Endothelial cell of umbilical vein (primary cell): ENCODE data around the gene MRNIP. TPM values are rescaled to one million over a fixed set of nuclear protein-coding genes. Genes with fewer than 3 reads are reported as not detected.

Experiments used
- BruUV-seq: library from RNA; stranded (reverse); fragments of 400-500 nt; replicated peaks from 2 replicates; lab custom pipeline; 2021; lab: Mats Ljungman, UMichigan
- CTCF ChIA-PET: fragments of 300-600, 350-600 bp; sonication (Branson Sonifier 250); formaldehyde crosslinking; loops from one replicate; lab custom pipeline; 2021; ENCODE audit warnings: antibody characterized with exemption, inconsistent platforms; lab: Charles Lee
- POLR2A ChIA-PET: fragments of 300-600, 350-600 bp; sonication (Branson Sonifier 250); formaldehyde crosslinking; loops from one replicate; lab custom pipeline; 2021; ENCODE audit warnings: antibody characterized with exemption, inconsistent platforms; lab: Charles Lee
- DNase-seq: peaks from one replicate; pipeline ENCODE4 v3.0.0-alpha.2; 2011; ENCODE audit warnings: low read depth, low spot score
- FAIRE-seq: peaks from 2 replicates; lab custom pipeline; 2011; peaks lifted over from hg19 to GRCh38; lab: Jason Lieb, UNC
- H2AFZ ChIP-seq: 2 replicates; pipeline ENCODE4 v1.6.0; 2012; ENCODE audit warnings: low read depth, low read length, control low read depth, inconsistent platforms
- H3K27ac ChIP-seq: 2 replicates; pipeline ENCODE4 v1.5.1; 2011; ENCODE audit warnings: low read depth, mild to moderate bottlenecking, control low read depth, low read length, moderate library complexity; ENCODE audit not compliant: insufficient read depth
- H3K27me3 ChIP-seq, 2 experiments: 2 replicates each; pipeline versions ENCODE4 v1.6.0 to v1.6.1; 2011; ENCODE audit warnings: low read length in 2 of 2, mixed read lengths in 1 of 2; ENCODE audit not compliant: control insufficient read depth in 2 of 2, insufficient read depth in 2 of 2
- H3K36me3 ChIP-seq, 2 experiments: 2 replicates in 1 of 2; 3 replicates in 1 of 2; pipeline ENCODE4 v1.5.1; 2011; ENCODE audit warnings: low read length in 2 of 2, mild to moderate bottlenecking in 1 of 2, moderate library complexity in 1 of 2; ENCODE audit not compliant: control insufficient read depth in 2 of 2, insufficient read depth in 2 of 2; ENCODE audit errors: extremely low read depth in 1 of 2
- H3K4me1 ChIP-seq: 3 replicates; pipeline ENCODE4 v1.5.1; 2011; ENCODE audit warnings: mild to moderate bottlenecking, low read length; ENCODE audit not compliant: control insufficient read depth, insufficient read depth; ENCODE audit errors: extremely low read depth
- H3K4me2 ChIP-seq: 2 replicates; pipeline ENCODE4 v1.6.1; 2011; ENCODE audit warnings: low read length, control low read depth, mixed read lengths; ENCODE audit not compliant: insufficient read depth
- H3K4me3 ChIP-seq, 3 experiments: fragments of 200-600 bp in 1 of 3; sonication (generic), shearing (Covaris generic) in 1 of 3; replicated peaks in 1 of 3; 2 replicates each; pipeline ENCODE4 v1.5.1; 2011 to 2016; ENCODE audit warnings: control low read depth in 3 of 3, low read length in 3 of 3, mild to moderate bottlenecking in 2 of 3, inconsistent platforms in 1 of 3, low read depth in 1 of 3, moderate library complexity in 1 of 3; ENCODE audit not compliant: insufficient read depth in 1 of 3
- H3K79me2 ChIP-seq: 2 replicates; pipeline ENCODE4 v1.6.0; 2012; ENCODE audit warnings: low read length, inconsistent platforms; ENCODE audit not compliant: control insufficient read depth, insufficient read depth
- H3K9ac ChIP-seq: replicated peaks from 2 replicates; pipeline ENCODE3; 2011; ENCODE audit warnings: low read length, control low read depth; ENCODE audit not compliant: insufficient read depth; ENCODE audit errors: extremely low read depth
- H3K9me1 ChIP-seq: replicated peaks from 3 replicates; pipeline ENCODE4 v1.6.0; 2011; ENCODE audit warnings: mild to moderate bottlenecking, low read length; ENCODE audit not compliant: control insufficient read depth, insufficient read depth; ENCODE audit errors: extremely low read depth
- H3K9me3 ChIP-seq: replicated peaks from 2 replicates; pipeline ENCODE4 v1.5.1; 2012; ENCODE audit warnings: low read length, inconsistent platforms; ENCODE audit not compliant: control insufficient read depth, insufficient read depth
- H4K20me1 ChIP-seq: replicated peaks from 2 replicates; pipeline ENCODE3; 2011; ENCODE audit warnings: mild to moderate bottlenecking, low read length; ENCODE audit not compliant: control insufficient read depth, insufficient read depth; ENCODE audit errors: extremely low read depth
- FOS ChIP-seq: IDR thresholded peaks from 2 replicates; pipeline ENCODE4 v1.6.1; 2011; ENCODE audit warnings: mild to moderate bottlenecking, low read length, moderate library complexity, borderline replicate concordance; ENCODE audit not compliant: insufficient read depth
- JUN ChIP-seq: IDR thresholded peaks from 2 replicates; pipeline ENCODE4 v1.6.1; 2011; ENCODE audit warnings: borderline replicate concordance, low read depth; ENCODE audit not compliant: insufficient read length, insufficient read depth
- MYC ChIP-seq: IDR thresholded peaks from one replicate; pipeline ENCODE4 v1.6.1; 2011; ENCODE audit warnings: mild to moderate bottlenecking, low read depth, low read length
- POLR2A ChIP-seq: IDR thresholded peaks from 2 replicates; pipeline ENCODE4 v1.6.1; 2012; ENCODE audit warnings: low read depth, mild to moderate bottlenecking, control low read depth, low read length
- POLR2AphosphoS5 ChIP-seq: IDR thresholded peaks from 2 replicates; pipeline ENCODE4 v1.6.1; 2012; ENCODE audit warnings: low read depth, mild to moderate bottlenecking, control low read depth, low read length, moderate library complexity; ENCODE audit not compliant: insufficient read depth
- dilution Hi-C: fragments of 300-500 bp; cut with MboI; formaldehyde crosslinking; loops from one replicate; pipeline ENCODE4 v1.15.0; 2019; ENCODE audit warnings: low sequenced_read_pairs; ENCODE audit not compliant: extremely low pct_ligation_motif_present
- intact Hi-C: fragments of 100-400 bp; cut with micrococcal nuclease; formaldehyde crosslinking; loops from one replicate; pipeline ENCODE4 v1.10.0; 2022
- polyA plus RNA-seq, 4 experiments: library from polyadenylated mRNA; depleted of rRNA in 3 of 4; stranded (reverse) in 3 of 4; unstranded in 1 of 4; fragments of >200 nt; gene quantifications; 2 replicates each; pipeline versions ENCODE4 v1.2.1 to v1.2.3, GENCODE V29; 2011 to 2012; ENCODE audit warnings: missing spikeins in 1 of 4
- total RNA-seq: library from RNA; stranded (reverse); gene quantifications from 2 replicates; pipeline ENCODE4 v1.2.3, GENCODE V29; 2021
- TF ChIP-seq, protein P1 (sequence below), 2 donors: IDR thresholded peaks; 1 replicate in 1 of 2; 2 replicates in 1 of 2; pipeline ENCODE4 v1.5.1; 2011; ENCODE audit warnings: low read length in 2 of 2, mild to moderate bottlenecking in 2 of 2, moderate library complexity in 2 of 2, control low read depth in 1 of 2, inconsistent platforms in 1 of 2, low read depth in 1 of 2; ENCODE audit not compliant: insufficient read depth in 1 of 2; ENCODE audit errors: extremely low read depth in 1 of 2
- TF ChIP-seq, protein P2 (sequence below): IDR thresholded peaks from 2 replicates; pipeline ENCODE4 v1.6.1; 2011; ENCODE audit not compliant: insufficient read depth, insufficient read length

The MRNIP gene
- total and polyA plus RNA-seq, 2 donors (not counting 3 experiments of a cell fraction or from before 2014, with no cell fraction given), result 17.1 to 19.1 TPM

DNA sequence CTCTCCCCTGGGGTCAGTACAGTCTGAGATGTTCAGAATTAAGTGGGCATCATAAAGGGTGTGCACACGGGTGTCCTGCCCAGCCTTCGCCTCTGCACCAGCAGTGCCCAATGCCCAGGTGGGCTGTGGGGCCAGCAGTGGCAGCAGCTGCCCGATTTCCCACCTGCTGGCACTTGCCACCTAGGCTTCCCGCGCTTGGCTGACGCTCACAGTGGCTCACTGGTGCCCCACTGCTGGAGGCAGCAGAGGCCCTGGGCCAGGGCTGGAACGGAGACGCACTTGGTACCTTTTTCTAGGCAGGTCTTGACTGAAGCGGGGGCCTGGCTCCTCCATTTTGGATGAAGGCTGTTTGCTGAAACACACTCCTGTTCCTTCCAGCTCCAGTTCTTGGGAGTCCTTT, 17.0 kb downstream of the MRNIP start:
- Histone ChIP-seq H3K9ac (no peak overlapping the region), H3K27me3 (no peaks in the 10 kb centered on the region), H3K4me2 (no peak overlapping the region), H3K9me3 (no peaks in the 10 kb centered on the region), H3K27ac (no peak overlapping the region), H3K9me1 (no peaks in the 10 kb centered on the region), H2AFZ (no peak overlapping the region), H3K36me3 (peaks cover 4 to 17% of the 10 kb centered on the region in 2 experiments), H3K4me1 (no peaks in the 10 kb centered on the region), H4K20me1 (no peaks in the 10 kb centered on the region), H3K79me2 (no peaks in the 10 kb centered on the region), H3K4me3 (no peak overlapping the region)
- dilution Hi-C loops (no loop called here), intact Hi-C loops (no loop called here)
- FAIRE-seq (no peak), DNase-seq (no peak)
- ChIA-PET POLR2A (no interaction called here), CTCF (no interaction called here)
- TF ChIP-seq MYC (no peak), POLR2A (no peak), JUN (no peak)
- TF ChIP-seq, protein P1, sequence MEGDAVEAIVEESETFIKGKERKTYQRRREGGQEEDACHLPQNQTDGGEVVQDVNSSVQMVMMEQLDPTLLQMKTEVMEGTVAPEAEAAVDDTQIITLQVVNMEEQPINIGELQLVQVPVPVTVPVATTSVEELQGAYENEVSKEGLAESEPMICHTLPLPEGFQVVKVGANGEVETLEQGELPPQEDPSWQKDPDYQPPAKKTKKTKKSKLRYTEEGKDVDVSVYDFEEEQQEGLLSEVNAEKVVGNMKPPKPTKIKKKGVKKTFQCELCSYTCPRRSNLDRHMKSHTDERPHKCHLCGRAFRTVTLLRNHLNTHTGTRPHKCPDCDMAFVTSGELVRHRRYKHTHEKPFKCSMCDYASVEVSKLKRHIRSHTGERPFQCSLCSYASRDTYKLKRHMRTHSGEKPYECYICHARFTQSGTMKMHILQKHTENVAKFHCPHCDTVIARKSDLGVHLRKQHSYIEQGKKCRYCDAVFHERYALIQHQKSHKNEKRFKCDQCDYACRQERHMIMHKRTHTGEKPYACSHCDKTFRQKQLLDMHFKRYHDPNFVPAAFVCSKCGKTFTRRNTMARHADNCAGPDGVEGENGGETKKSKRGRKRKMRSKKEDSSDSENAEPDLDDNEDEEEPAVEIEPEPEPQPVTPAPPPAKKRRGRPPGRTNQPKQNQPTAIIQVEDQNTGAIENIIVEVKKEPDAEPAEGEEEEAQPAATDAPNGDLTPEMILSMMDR (IDR thresholded peaks at IDR 0.05; ENCODE audit: extremely low read depth in 1 of 2, insufficient read depth in 1 of 2, low read depth in 1 of 2, low read length in 2 of 2), result no peak
- TF ChIP-seq, protein P2, sequence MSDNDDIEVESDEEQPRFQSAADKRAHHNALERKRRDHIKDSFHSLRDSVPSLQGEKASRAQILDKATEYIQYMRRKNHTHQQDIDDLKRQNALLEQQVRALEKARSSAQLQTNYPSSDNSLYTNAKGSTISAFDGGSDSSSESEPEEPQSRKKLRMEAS, result no peak
- no TSS peak for BruUV-seq

DNA sequence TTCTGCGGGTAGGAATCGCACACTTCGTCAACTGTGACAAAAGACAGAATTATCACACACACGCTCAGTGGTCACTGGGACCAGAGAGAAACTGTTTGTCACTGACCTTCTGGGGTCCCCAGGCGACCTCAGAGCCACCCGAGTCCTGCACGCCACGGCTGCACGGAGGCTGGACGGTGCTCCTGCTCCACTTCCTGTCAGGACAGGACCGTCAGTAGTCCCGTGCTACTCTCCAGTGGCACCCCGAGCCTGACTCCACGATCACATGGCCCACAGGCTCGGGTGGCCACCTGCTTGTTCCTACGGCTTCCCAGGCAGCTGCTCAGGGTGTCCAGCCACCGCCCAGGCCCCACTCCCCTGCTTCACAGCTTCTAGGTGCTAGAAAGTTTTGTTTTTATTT, 17.9 kb downstream of the MRNIP start:
- TF ChIP-seq MYC (no peak), POLR2AphosphoS5 (no peak), POLR2A (peak; percentile 41), FOS (no peak)
- TF ChIP-seq, protein P1 (IDR thresholded peaks at IDR 0.05; ENCODE audit: extremely low read depth in 1 of 2, insufficient read depth in 1 of 2, low read depth in 1 of 2, low read length in 2 of 2), result no peak
- TF ChIP-seq, protein P2, result no peak
- Histone ChIP-seq H3K79me2 (no peaks in the 10 kb centered on the region), H4K20me1 (no peaks in the 10 kb centered on the region), H3K4me1 (no peaks in the 10 kb centered on the region), H3K9me1 (no peaks in the 10 kb centered on the region), H2AFZ (no peak overlapping the region), H3K36me3 (peaks cover 4 to 25% of the 10 kb centered on the region in 2 experiments), H3K9me3 (no peaks in the 10 kb centered on the region), H3K27ac (no peak overlapping the region), H3K4me2 (no peak overlapping the region), H3K27me3 (no peaks in the 10 kb centered on the region), H3K9ac (no peak overlapping the region), H3K4me3 (no peak overlapping the region)
- CTCF ChIA-PET, result no interaction called here
- BruUV-seq, result no TSS peak
- intact Hi-C loops, result no loop called here
- FAIRE-seq (no peak), DNase-seq (no peak)
- dilution Hi-C loops, result no loop called here
- POLR2A ChIA-PET, result no interaction called here
